K562 (cell line): ENCODE results near the gene ZDHHC11. TPM values are rescaled to one million over a fixed set of nuclear protein-coding genes. Genes with fewer than 3 reads are reported as not detected.
"Not testable (repeated sequence)": the region's sequence is repeated elsewhere in the genome, so short reads cannot be mapped to it uniquely, and the experiment has no call there.

Experiments
- ATAC-seq: fragments of 200-7000 bp; cut with Tn5 transposase; 3 replicates; pipeline ENCODE4 v1.9.1; 2020; ENCODE audit warnings: moderate library complexity
- BruUV-seq: library from RNA; stranded (reverse); fragments of 400-500 nt; replicated peaks from 2 replicates; lab custom pipeline; 2021; lab: Mats Ljungman, UMichigan
- CTCF ChIA-PET: fragments of 300-600 bp; formaldehyde crosslinking; extraction: SDS; loops from one replicate; lab custom pipeline; 2021; ENCODE audit warnings: low intra/inter-chr PET ratio; lab: Yijun Ruan, JAX
- POLR2A ChIA-PET: fragments of 300-600, 350-650 bp; sonication (Branson Sonifier 250); formaldehyde crosslinking; extraction: SDS; loops from one replicate; lab custom pipeline; 2021; ENCODE audit warnings: antibody characterized with exemption, inconsistent platforms; lab: Yijun Ruan, JAX
- DNase-seq, 4 experiments: peaks; one replicate each; pipeline versions ENCODE4 v3.0.0 to v3.0.0-alpha.2; 2011 to 2018; ENCODE audit warnings: low spot score in 3 of 4, mixed read lengths in 3 of 4; ENCODE audit errors: extremely low read depth in 1 of 4
- FAIRE-seq: peaks from 2 replicates; lab custom pipeline; 2011; peaks lifted over from hg19 to GRCh38; lab: Jason Lieb, UNC
- H2AFZ ChIP-seq: 2 replicates; pipeline ENCODE4 v1.6.0; 2011; ENCODE audit warnings: low read depth, low read length, control low read depth, inconsistent platforms
- H3K27ac ChIP-seq: fragments of 200-600 bp; 3 replicates; pipeline ENCODE4 v1.8.0; 2011; ENCODE audit warnings: low read depth, mild to moderate bottlenecking, control low read depth, inconsistent platforms, low read length, moderate library complexity, mixed read lengths; ENCODE audit errors: extremely low read depth
- H3K27me3 ChIP-seq, 2 experiments: fragments of 300-600 bp in 1 of 2; 2 replicates in 1 of 2; 3 replicates in 1 of 2; pipeline versions ENCODE4 v1.6.0 to v1.8.0; 2011; ENCODE audit warnings: inconsistent platforms in 2 of 2, low read length in 2 of 2, mild to moderate bottlenecking in 1 of 2, mixed read lengths in 1 of 2, moderate library complexity in 1 of 2; ENCODE audit not compliant: control insufficient read depth in 2 of 2, insufficient read depth in 2 of 2
- H3K36me3 ChIP-seq: fragments of 300-600 bp; 3 replicates; pipeline ENCODE4 v1.8.0; 2011; ENCODE audit warnings: mild to moderate bottlenecking, low read length, inconsistent platforms; ENCODE audit not compliant: control insufficient read depth, insufficient read depth
- H3K4me1 ChIP-seq, 2 experiments: fragments of 200-600 bp in 1 of 2; replicated peaks in 1 of 2; 2 replicates in 1 of 2; 3 replicates in 1 of 2; pipeline versions ENCODE4 v1.5.1 to v1.8.0; 2011; ENCODE audit warnings: inconsistent platforms in 2 of 2, low read length in 2 of 2, mild to moderate bottlenecking in 1 of 2, mixed read lengths in 1 of 2, moderate library complexity in 1 of 2; ENCODE audit not compliant: control insufficient read depth in 2 of 2, insufficient read depth in 2 of 2
- H3K4me2 ChIP-seq: 2 replicates; pipeline ENCODE4 v1.6.1; 2011; ENCODE audit warnings: low read length, control low read depth, inconsistent platforms, mixed read lengths; ENCODE audit not compliant: insufficient read depth
- H3K4me3 ChIP-seq: fragments of 200-600 bp; sonication (generic), shearing (Covaris generic); 2 replicates; pipeline ENCODE4 v1.5.1; 2016; ENCODE audit warnings: control low read depth, inconsistent platforms
- H3K79me2 ChIP-seq: fragments of 200-600 bp; 3 replicates; pipeline ENCODE4 v1.8.0; 2011; ENCODE audit warnings: low read length, inconsistent platforms; ENCODE audit not compliant: control insufficient read depth, insufficient read depth
- H3K9ac ChIP-seq, 2 experiments: 2 replicates each; pipeline versions ENCODE4 v1.6.0 to v1.6.1; 2011; ENCODE audit warnings: low read depth in 2 of 2, low read length in 2 of 2, control low read depth in 1 of 2, inconsistent platforms in 1 of 2, mild to moderate bottlenecking in 1 of 2, mixed read lengths in 1 of 2; ENCODE audit not compliant: insufficient read depth in 1 of 2
- H3K9me1 ChIP-seq: one replicate; pipeline ENCODE4 v1.6.0; 2011; ENCODE audit warnings: inconsistent platforms, mild to moderate bottlenecking, low read length, moderate library complexity; ENCODE audit not compliant: control insufficient read depth, insufficient read depth
- H3K9me3 ChIP-seq: replicated peaks from 2 replicates; pipeline ENCODE4 v1.5.1; 2011; ENCODE audit warnings: low read depth, low read length, inconsistent platforms; ENCODE audit not compliant: control insufficient read depth, insufficient read depth
- H4K20me1 ChIP-seq: replicated peaks from 2 replicates; pipeline ENCODE4 v1.6.1; 2011; ENCODE audit warnings: low read length, inconsistent platforms, mixed read lengths; ENCODE audit not compliant: control insufficient read depth, insufficient read depth
- COPS2 ChIP-seq: fragments of 450-650 bp; conservative IDR thresholded peaks from 2 replicates; pipeline ENCODE4 v1.6.1; 2016; ENCODE audit warnings: mild to moderate bottlenecking, moderate library complexity
- DPF2 ChIP-seq: fragments of 450-650 bp; IDR thresholded peaks from 2 replicates; pipeline ENCODE4 v1.6.1; 2016
- JUN ChIP-seq, 2 experiments: sonication (generic) in 1 of 2; formaldehyde crosslinking in 1 of 2; IDR thresholded peaks; 2 replicates each; pipeline versions ENCODE4 v1.6.1 to v1.8.0; 2012 to 2022; ENCODE audit warnings: borderline replicate concordance in 2 of 2, mild to moderate bottlenecking in 2 of 2, improper control_type of control experiment in 1 of 2, low read depth in 1 of 2, low read length in 1 of 2, missing genetic modification reagents in 1 of 2
- JUNB ChIP-seq: fragments of 450-650 bp; formaldehyde crosslinking; conservative IDR thresholded peaks from 2 replicates; pipeline ENCODE4 v1.4.0; 2020; ENCODE audit warnings: mild to moderate bottlenecking
- MCM2 ChIP-seq: fragments of 450-650 bp; IDR thresholded peaks from 2 replicates; pipeline ENCODE4 v1.6.1; 2017; ENCODE audit warnings: low read depth, mild to moderate bottlenecking
- NONO ChIP-seq, 2 experiments: fragments of 200-400 bp in 1 of 2; fragments of 450-650 bp in 1 of 2; formaldehyde crosslinking in 1 of 2; IDR thresholded peaks; 2 replicates each; pipeline ENCODE4 v1.6.1; 2017; ENCODE audit warnings: low read depth in 2 of 2, mild to moderate bottlenecking in 2 of 2, moderate library complexity in 2 of 2, low read length in 1 of 2
- NR2C2 ChIP-seq, 2 experiments: fragments of 200-800 bp in 1 of 2; sonication (Bioruptor generic) in 1 of 2; sonication (generic) in 1 of 2; formaldehyde crosslinking in 1 of 2; IDR thresholded peaks; 2 replicates each; pipeline versions ENCODE4 v1.6.1 to v1.8.0; 2016 to 2022; ENCODE audit warnings: mild to moderate bottlenecking in 1 of 2, missing compliant biosample characterization in 1 of 2, missing genetic modification characterization in 1 of 2, missing genetic modification reagents in 1 of 2
- PCBP1 ChIP-seq: fragments of 200-400 bp; formaldehyde crosslinking; IDR thresholded peaks from 2 replicates; pipeline ENCODE4 v1.6.1; 2018; ENCODE audit warnings: mild to moderate bottlenecking, low read depth, low read length; ENCODE audit not compliant: poor library complexity, severe bottlenecking
- SAFB ChIP-seq: fragments of 200-400 bp; formaldehyde crosslinking; IDR thresholded peaks from 2 replicates; pipeline ENCODE4 v1.6.1; 2017; ENCODE audit warnings: low read depth, low read length, borderline replicate concordance
- SMARCA5 ChIP-seq: fragments of 450-650 bp; IDR thresholded peaks from 2 replicates; pipeline ENCODE4 v1.6.1; 2016
- ZFX ChIP-seq: sonication (generic); formaldehyde crosslinking; IDR thresholded peaks from 2 replicates; pipeline ENCODE4 v1.8.0; 2022; ENCODE audit warnings: mild to moderate bottlenecking, missing genetic modification reagents, moderate library complexity
- ZNF695 ChIP-seq: fragments of 450-650 bp; formaldehyde crosslinking; IDR thresholded peaks from 2 replicates; pipeline ENCODE4 v1.4.0; 2020; ENCODE audit warnings: mild to moderate bottlenecking, moderate library complexity
- WGBS: fragments of 100-300 bp; shearing (Covaris generic); methylation state at CpG from one replicate; pipeline ENCODE4 v1.1.6; 2016; ENCODE audit warnings: low coverage, mixed read lengths; ENCODE audit not compliant: insufficient coverage; ENCODE audit errors: missing lambda C conversion rate; 5-methylcytosine and 5-hydroxymethylcytosine counted together
- in situ Hi-C: fragments of 300-500 bp; cut with MboI; formaldehyde crosslinking; loops from 4 replicates; pipeline ENCODE4 v1.15.0; 2018; ENCODE audit warnings: inconsistent platforms, mixed read lengths
- intact Hi-C: fragments of 100-400 bp; cut with micrococcal nuclease; formaldehyde crosslinking; loops from 2 replicates; pipeline ENCODE4 v1.14.2; 2022
- polyA plus RNA-seq, 8 experiments: library from polyadenylated mRNA; depleted of rRNA in 4 of 8; stranded (reverse) in 5 of 8; unstranded in 3 of 8; fragments of >200 nt; fragmentation: Nextera tagmentation in 2 of 8; fragmentation: Illumina TruSeq in 1 of 8; extraction: Ambion mirVana in 2 of 8; extraction: Trizol in 1 of 8; gene quantifications; 2 replicates each; pipeline versions ENCODE4 v1.2.1 to v1.2.3, GENCODE V29; 2011 to 2014; ENCODE audit warnings: inconsistent platforms in 1 of 8, missing spikeins in 1 of 8
- total RNA-seq, 7 experiments: library from RNA; depleted of rRNA in 6 of 7; stranded (reverse); fragments of >200 nt in 6 of 7; fragmentation: Illumina TruSeq in 2 of 7; extraction: Trizol in 2 of 7; gene quantifications; 2 replicates each; pipeline versions ENCODE4 v1.2.1 to v1.2.3, GENCODE V29; 2011 to 2021; ENCODE audit warnings: low replicate concordance in 1 of 7
- TF ChIP-seq, protein P1 (sequence below), 2 experiments: IDR thresholded peaks; 2 replicates each; pipeline ENCODE4 v1.6.1; 2012; ENCODE audit warnings: improper control_type of control experiment in 2 of 2, low read depth in 2 of 2, low read length in 2 of 2, borderline replicate concordance in 1 of 2

Gene ZDHHC11
- total and polyA plus RNA-seq, 9 of the 15 experiments (the other 6 are each of a cell fraction or from before 2014, with no cell fraction given): 0.07 to 2.3 (median 0.52) TPM

DNA sequence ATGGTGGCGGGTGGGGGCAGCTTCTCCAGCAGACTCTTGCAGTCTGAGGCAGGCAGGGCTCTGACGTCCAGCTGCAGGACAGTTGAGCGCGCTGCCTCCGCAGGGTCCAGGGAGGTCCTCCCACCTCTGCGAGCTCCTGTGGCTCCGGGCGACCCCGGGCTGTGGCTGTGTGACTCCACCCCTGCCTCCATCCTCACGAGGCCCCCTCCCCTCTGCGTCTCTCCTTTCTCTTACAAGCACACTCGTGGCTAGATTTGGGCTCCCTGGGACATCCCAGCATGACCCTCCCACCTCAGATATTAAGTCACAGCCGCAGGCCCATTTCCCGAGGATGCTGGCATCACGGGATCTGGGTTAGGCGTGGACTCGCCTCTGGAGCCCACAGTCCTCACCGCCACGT is 100.6 kb downstream of the ZDHHC11 start:
- H3K36me3 ChIP-seq: not testable (repeated sequence)

DNA sequence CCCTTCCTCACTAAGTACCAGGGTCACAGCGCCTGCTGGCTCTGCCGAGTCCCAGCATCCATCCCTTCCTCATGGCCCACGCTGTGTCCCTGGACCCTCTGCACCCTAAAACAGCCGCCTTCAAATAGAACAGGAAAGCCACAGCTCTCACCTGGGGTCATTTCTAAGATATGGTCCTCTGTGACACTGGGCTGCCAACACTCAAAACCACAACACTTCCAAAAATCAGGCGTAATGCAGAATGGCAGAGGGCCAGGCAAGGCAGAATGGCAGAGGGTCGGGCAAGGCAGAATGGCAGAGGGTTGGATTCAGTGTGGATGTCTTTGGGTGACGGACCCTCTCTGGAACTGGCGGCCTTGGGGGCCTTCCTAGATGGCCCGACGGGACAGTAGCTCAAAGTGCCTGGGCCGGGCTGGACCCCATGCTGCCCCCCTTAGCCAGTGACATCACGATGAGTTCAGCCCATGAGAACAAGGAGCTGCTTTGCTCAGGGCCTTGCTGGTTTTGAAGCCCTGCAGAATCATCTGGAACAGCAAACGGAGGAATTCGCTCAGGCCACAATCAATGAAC is 101.6 kb downstream of the ZDHHC11 start:
- Histone ChIP-seq H4K20me1 (0 out of 2 replicates have a peak, but pooled peaks cover 4% of the 10 kb centered on the region), H3K27me3 (peaks cover under 1 to 17% of the 10 kb centered on the region in 2 experiments; a peak in 3 of 5 replicates), H3K9me1 (no peaks in the 10 kb centered on the region), H2AFZ (no peak overlapping the region), H3K9me3 (no peaks in the 10 kb centered on the region), H3K4me2 (no peak overlapping the region), H3K4me3 (no peak overlapping the region), H3K4me1 (no peaks in the 10 kb centered on the region), H3K79me2 (no peaks in the 10 kb centered on the region), H3K9ac (no peak overlapping the region), H3K27ac (no peak overlapping the region), H3K36me3 (no peaks in the 10 kb centered on the region)
- ATAC-seq (no peak), FAIRE-seq (no peak), DNase-seq (no peak)
- in situ Hi-C loops (no loop called here), intact Hi-C loops (no loop called here)
- under 1% methylated on average over 14 of the region's 14 CpGs for WGBS
- ChIA-PET POLR2A (interaction anchor here (0.6 kb wide), 1 partner anchor 107 kb away, joined by 3 read pairs; no protein-coding TSS in a partner anchor), CTCF (no interaction called here)
- no TSS peak for BruUV-seq
- no peak for TF ChIP-seq ZNF695 (CRISPR knock-in tag)
- no peak for TF ChIP-seq SMARCA5
- no peak for TF ChIP-seq PCBP1
- TF ChIP-seq JUN (IDR thresholded peaks at IDR 0.05; ENCODE audit: borderline replicate concordance, low read depth, low read length): no peak
- TF ChIP-seq JUN (CRISPR knock-in tag; IDR thresholded peaks at IDR 0.05; ENCODE audit: borderline replicate concordance): no peak
- TF ChIP-seq, protein P1, sequence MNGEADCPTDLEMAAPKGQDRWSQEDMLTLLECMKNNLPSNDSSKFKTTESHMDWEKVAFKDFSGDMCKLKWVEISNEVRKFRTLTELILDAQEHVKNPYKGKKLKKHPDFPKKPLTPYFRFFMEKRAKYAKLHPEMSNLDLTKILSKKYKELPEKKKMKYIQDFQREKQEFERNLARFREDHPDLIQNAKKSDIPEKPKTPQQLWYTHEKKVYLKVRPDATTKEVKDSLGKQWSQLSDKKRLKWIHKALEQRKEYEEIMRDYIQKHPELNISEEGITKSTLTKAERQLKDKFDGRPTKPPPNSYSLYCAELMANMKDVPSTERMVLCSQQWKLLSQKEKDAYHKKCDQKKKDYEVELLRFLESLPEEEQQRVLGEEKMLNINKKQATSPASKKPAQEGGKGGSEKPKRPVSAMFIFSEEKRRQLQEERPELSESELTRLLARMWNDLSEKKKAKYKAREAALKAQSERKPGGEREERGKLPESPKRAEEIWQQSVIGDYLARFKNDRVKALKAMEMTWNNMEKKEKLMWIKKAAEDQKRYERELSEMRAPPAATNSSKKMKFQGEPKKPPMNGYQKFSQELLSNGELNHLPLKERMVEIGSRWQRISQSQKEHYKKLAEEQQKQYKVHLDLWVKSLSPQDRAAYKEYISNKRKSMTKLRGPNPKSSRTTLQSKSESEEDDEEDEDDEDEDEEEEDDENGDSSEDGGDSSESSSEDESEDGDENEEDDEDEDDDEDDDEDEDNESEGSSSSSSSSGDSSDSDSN (IDR thresholded peaks at IDR 0.05; ENCODE audit: borderline replicate concordance in 1 of 2, low read depth in 2 of 2, low read length in 2 of 2): no peak
- no peak for TF ChIP-seq MCM2
- TF ChIP-seq NONO (IDR thresholded peaks at IDR 0.05; ENCODE audit: low read depth in 2 of 2, low read length in 1 of 2): no peak
- no peak for TF ChIP-seq COPS2
- no peak for TF ChIP-seq DPF2
- no peak for TF ChIP-seq NR2C2 (CRISPR knock-in tag; IDR thresholded peaks at IDR 0.05)
- TF ChIP-seq NR2C2 (tag; IDR thresholded peaks at IDR 0.05): no peak
- TF ChIP-seq JUNB: no peak
- no peak for TF ChIP-seq ZFX (CRISPR knock-in tag)
- no peak for TF ChIP-seq SAFB

More for the DNA sequence above, 100.6 kb downstream of the ZDHHC11 start:
- CTCF ChIA-PET, H4K20me1 ChIP-seq, FAIRE-seq, H3K27ac ChIP-seq, H3K79me2 ChIP-seq, H3K4me1 ChIP-seq, H3K9me3 ChIP-seq, ATAC-seq, H3K9me1 ChIP-seq, POLR2A ChIA-PET, H3K9ac ChIP-seq, H3K4me3 ChIP-seq, H3K4me2 ChIP-seq, DNase-seq, intact Hi-C loops, BruUV-seq, H2AFZ ChIP-seq: not testable (repeated sequence)
- WGBS: 4% methylated on average over 9 of the region's 19 CpGs
- in situ Hi-C loops: loop anchor here (10.0 kb wide), 1 partner anchor 95 kb away; no protein-coding TSS in a partner anchor
- H3K27me3 ChIP-seq: peaks cover 3 to 19% of the 10 kb centered on the region in 2 experiments; a peak in 3 of 5 replicates
